ENCODE measurements around the gene ST7. TPM values are rescaled to one million over a fixed set of nuclear protein-coding genes. Genes with fewer than 3 reads are reported as not detected.

Gene ST7
- total RNA-seq, 2 experiments from 2014 or later, result 5.7 to 6.2 TPM

DNA sequence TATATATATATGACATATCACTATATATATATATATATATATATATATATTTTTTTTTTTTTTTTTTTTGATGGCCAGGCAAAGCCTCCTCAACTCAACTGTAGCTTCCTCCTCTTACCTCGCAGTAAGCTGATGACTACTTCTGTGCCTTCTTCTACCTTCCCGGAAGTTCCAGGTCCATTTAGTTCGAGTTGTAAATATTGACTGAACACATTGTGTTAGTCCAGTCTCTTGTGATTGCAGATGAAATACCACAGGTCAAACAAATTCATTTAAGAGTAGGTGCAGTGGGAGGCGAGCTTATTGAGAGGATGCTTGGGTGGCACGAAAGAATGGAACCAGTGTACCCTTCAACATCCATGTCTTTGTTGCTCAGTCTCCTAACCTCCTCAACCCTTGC, 144.6 kb downstream of the ST7 start:
- Mint-ChIP-seq H3K4me3 (no peak overlapping the region), H3K36me3 (no peaks in the 10 kb centered on the region), H3K27me3 (no peaks in the 10 kb centered on the region), H3K27ac (no peak overlapping the region), H3K9me3 (no peaks in the 10 kb centered on the region), H3K4me1 (ENCODE audit: low read depth) (peaks cover 4% of the 10 kb centered on the region)
- intact Hi-C loops (cut with micrococcal nuclease), result no loop called here
- no peak for DNase-seq
- ChIA-PET CTCF (interaction anchor here (1.0 kb wide), 2 partner anchors 88 to 113 kb away, joined by 3 read pairs; no protein-coding TSS in a partner anchor), POLR2A (no interaction called here)

DNA sequence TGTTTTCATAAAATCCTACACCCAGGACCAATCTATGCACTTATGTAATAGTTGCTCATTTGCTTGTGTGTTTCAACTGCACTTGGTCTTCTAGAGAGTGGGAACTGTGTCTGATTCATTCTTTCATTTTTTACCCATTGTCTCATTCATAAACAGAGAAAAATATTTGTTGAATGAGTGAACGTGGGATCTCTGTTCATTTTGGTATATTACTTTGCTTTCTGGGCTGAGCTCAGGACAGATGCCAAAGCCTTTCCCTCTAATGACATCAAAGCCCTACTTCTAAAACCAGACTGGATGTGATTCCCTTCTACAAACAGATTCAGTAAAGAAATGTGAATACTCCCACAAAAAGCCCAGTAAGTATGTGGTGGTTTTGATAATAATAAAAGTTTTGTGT, 145.2 kb downstream of the ST7 start:
- H3K4me3 Mint-ChIP-seq, result no peak overlapping the region
- H3K36me3 Mint-ChIP-seq, result no peaks in the 10 kb centered on the region
- H3K27ac Mint-ChIP-seq, result no peak overlapping the region
- no peak for DNase-seq
- intact Hi-C loops (cut with micrococcal nuclease), result no loop called here
- H3K4me1 Mint-ChIP-seq (ENCODE audit: low read depth), result peaks cover 4% of the 10 kb centered on the region
- ChIA-PET POLR2A (no interaction called here), CTCF (interaction anchor here (1.0 to 1.2 kb wide), 2 partner anchors 88 to 114 kb away, joined by 3 to 4 read pairs; no protein-coding TSS in a partner anchor)
- no peaks in the 10 kb centered on the region for H3K9me3 Mint-ChIP-seq
- no peaks in the 10 kb centered on the region for H3K27me3 Mint-ChIP-seq

GRCh38 chr7:117101026-117101425, 147.7 kb downstream of the ST7 start:
- Mint-ChIP-seq H3K36me3 (no peaks in the 10 kb centered on the region), H3K27me3 (no peaks in the 10 kb centered on the region), H3K27ac (no peak overlapping the region), H3K9me3 (no peaks in the 10 kb centered on the region), H3K4me3 (no peak overlapping the region), H3K4me1 (ENCODE audit: low read depth) (peaks cover 4% of the 10 kb centered on the region)
- DNase-seq, result no peak
- intact Hi-C loops (cut with micrococcal nuclease), result no loop called here
- POLR2A ChIA-PET, result no interaction called here
- CTCF ChIA-PET, result interaction anchor here (0.9 to 1.0 kb wide), 2 partner anchors 19 to 116 kb away, joined by 3 to 4 read pairs; no protein-coding TSS in a partner anchor

DNA sequence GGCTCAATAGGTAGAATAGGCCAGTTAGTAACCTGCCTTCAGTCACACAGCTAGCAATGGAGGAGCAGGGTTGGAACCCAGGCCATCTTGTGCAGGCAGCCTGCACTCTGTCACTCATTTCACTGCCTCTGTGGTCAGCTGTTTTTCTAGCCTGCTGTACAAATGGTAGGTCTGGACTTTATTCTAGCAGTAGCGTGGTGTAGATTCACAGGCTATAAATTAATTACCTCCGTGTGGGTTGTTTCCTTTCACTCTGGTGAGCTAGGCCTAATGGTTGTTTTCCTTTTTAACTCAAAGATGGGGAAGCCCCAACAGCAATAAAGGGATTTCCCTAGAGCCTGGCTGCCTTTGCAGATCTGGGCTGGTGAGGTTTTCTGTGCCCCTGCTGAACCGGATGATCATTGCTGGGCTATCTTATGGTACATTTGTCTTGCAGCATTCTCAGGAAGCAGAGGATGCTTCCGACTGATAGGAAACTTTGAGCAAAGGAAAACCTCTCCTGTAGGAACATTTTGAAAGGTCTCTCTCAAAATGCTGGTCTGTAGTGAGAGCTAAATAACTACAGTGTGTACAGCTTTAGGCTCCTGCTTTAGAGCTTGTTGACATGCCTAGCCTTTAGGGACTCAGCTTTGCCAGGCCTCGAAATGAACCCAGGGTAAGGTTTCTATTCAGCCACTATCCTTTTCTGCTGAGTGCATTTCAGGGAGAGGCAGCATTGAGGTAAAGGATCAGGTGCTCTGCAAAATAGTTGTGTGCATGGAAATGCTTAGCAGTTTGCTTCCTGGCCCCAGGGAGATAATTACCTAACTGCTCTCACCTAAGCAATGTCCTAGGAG, 157.4 kb downstream of the ST7 start:
- peaks cover 2% of the 10 kb centered on the region for H3K36me3 Mint-ChIP-seq
- peak; percentile 69 for DNase-seq
- no peak overlapping the region for H3K4me3 Mint-ChIP-seq
- H3K27me3 Mint-ChIP-seq, result no peaks in the 10 kb centered on the region
- intact Hi-C loops (cut with micrococcal nuclease), result loop anchor here (1.0 to 2.0 kb wide), 4 partner anchors 14 to 155 kb away; no protein-coding TSS in a partner anchor
- ChIA-PET POLR2A (interaction anchor here (0.9 to 1.4 kb wide), 2 partner anchors 104 to 156 kb away, joined by 3 read pairs; no protein-coding TSS in a partner anchor), CTCF (interaction anchor here (0.6 to 1.9 kb wide), 11 partner anchors 10 to 126 kb away, joined by 3 to 13 read pairs (median 5); no protein-coding TSS in a partner anchor)
- H3K9me3 Mint-ChIP-seq, result peaks cover 2% of the 10 kb centered on the region
- H3K4me1 Mint-ChIP-seq (ENCODE audit: low read depth), result peaks cover 29% of the 10 kb centered on the region
- peak overlapping the region; percentile 33 for H3K27ac Mint-ChIP-seq

DNA sequence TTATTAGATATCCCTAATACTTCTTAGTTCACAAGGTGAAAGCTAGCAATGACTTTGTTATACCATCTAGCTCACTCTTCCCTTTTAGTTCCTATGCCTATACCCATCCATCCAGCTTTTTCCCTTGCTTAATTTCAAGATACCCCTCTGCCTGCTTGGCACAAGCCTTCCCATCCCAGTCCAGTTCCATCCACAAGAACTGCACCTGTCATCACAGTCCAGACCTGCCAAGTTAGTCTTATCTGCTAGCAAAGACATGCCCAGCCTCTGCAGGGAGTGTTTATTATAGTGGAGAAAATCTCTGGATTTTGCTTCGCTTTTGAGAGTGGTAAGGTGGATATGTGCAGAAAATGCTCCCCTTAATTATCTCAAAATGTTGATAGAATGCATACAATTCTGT, 158.2 kb downstream of the ST7 start:
- Mint-ChIP-seq H3K36me3 (peaks cover 2% of the 10 kb centered on the region), H3K4me1 (ENCODE audit: low read depth) (peaks cover 29% of the 10 kb centered on the region), H3K4me3 (no peak overlapping the region), H3K9me3 (peaks cover 2% of the 10 kb centered on the region), H3K27ac (no peak overlapping the region), H3K27me3 (no peaks in the 10 kb centered on the region)
- ChIA-PET CTCF (interaction anchor here (1.5 to 1.9 kb wide), 7 partner anchors 9 to 127 kb away, joined by 4 to 13 read pairs (median 8); no protein-coding TSS in a partner anchor), POLR2A (interaction anchor here (0.9 to 1.4 kb wide), 2 partner anchors 105 to 157 kb away, joined by 3 read pairs; no protein-coding TSS in a partner anchor)
- intact Hi-C loops (cut with micrococcal nuclease), result loop anchor here (2.0 kb wide), 1 partner anchor 71 kb away; no protein-coding TSS in a partner anchor
- no peak for DNase-seq

GRCh38 chr7:117112640-117113039, 159.3 kb downstream of the ST7 start:
- POLR2A ChIA-PET, result no interaction called here
- no peaks in the 10 kb centered on the region for H3K27me3 Mint-ChIP-seq
- H3K4me1 Mint-ChIP-seq (ENCODE audit: low read depth), result peaks cover 29% of the 10 kb centered on the region
- DNase-seq, result no peak
- CTCF ChIA-PET, result no interaction called here
- H3K9me3 Mint-ChIP-seq, result peaks cover 2% of the 10 kb centered on the region
- H3K27ac Mint-ChIP-seq, result no peak overlapping the region
- intact Hi-C loops (cut with micrococcal nuclease), result no loop called here
- H3K4me3 Mint-ChIP-seq, result no peak overlapping the region
- H3K36me3 Mint-ChIP-seq, result peaks cover 2% of the 10 kb centered on the region

GRCh38 chr7:117113871-117114270, 160.6 kb downstream of the ST7 start:
- H3K27me3 Mint-ChIP-seq, result no peaks in the 10 kb centered on the region
- intact Hi-C loops (cut with micrococcal nuclease), result no loop called here
- peaks cover 19% of the 10 kb centered on the region for H3K4me1 Mint-ChIP-seq (ENCODE audit: low read depth)
- peaks cover 2% of the 10 kb centered on the region for H3K9me3 Mint-ChIP-seq
- no peak overlapping the region for H3K4me3 Mint-ChIP-seq
- no peak overlapping the region for H3K27ac Mint-ChIP-seq
- no peak for DNase-seq
- CTCF ChIA-PET, result interaction anchor here (3.2 to 14.9 kb wide), 2 partner anchors 12 to 129 kb away, joined by 21 to 373 read pairs; no protein-coding TSS in a partner anchor
- POLR2A ChIA-PET, result no interaction called here
- peaks cover 2% of the 10 kb centered on the region for H3K36me3 Mint-ChIP-seq

GRCh38 chr7:117114272-117114671, 161.0 kb downstream of the ST7 start:
- peaks cover 17% of the 10 kb centered on the region for H3K4me1 Mint-ChIP-seq (ENCODE audit: low read depth)
- CTCF ChIA-PET, result interaction anchor here (3.2 to 14.9 kb wide), 2 partner anchors 12 to 129 kb away, joined by 21 to 373 read pairs; no protein-coding TSS in a partner anchor
- no peaks in the 10 kb centered on the region for H3K36me3 Mint-ChIP-seq
- H3K27me3 Mint-ChIP-seq, result no peaks in the 10 kb centered on the region
- no peaks in the 10 kb centered on the region for H3K9me3 Mint-ChIP-seq
- POLR2A ChIA-PET, result no interaction called here
- H3K4me3 Mint-ChIP-seq, result no peak overlapping the region
- H3K27ac Mint-ChIP-seq, result no peak overlapping the region
- no peak for DNase-seq
- intact Hi-C loops (cut with micrococcal nuclease), result no loop called here

DNA sequence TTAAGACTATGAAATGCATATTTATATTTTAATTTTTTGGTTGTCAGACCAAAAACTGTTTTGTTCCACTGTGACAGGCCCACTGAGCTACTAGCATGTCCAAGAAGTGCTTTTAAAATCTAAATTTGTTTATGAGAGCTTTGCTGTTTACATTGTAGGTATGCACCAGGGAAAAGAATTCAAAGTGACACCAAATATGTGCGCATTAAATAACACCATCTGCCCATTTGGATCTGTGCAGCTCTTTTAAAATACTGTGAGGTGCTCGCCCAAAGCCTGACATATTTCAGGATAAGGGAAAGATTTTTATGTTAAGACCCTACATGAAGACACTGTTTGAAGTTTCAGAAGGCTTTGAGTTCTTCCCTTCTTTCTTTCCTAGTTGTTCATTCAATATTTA, 162.9 kb downstream of the ST7 start:
- intact Hi-C loops (cut with micrococcal nuclease), result no loop called here
- POLR2A ChIA-PET, result no interaction called here
- Mint-ChIP-seq H3K4me3 (no peak overlapping the region), H3K9me3 (no peaks in the 10 kb centered on the region), H3K27ac (no peak overlapping the region), H3K36me3 (no peaks in the 10 kb centered on the region), H3K27me3 (no peaks in the 10 kb centered on the region), H3K4me1 (ENCODE audit: low read depth) (peaks cover 5% of the 10 kb centered on the region)
- no peak for DNase-seq
- CTCF ChIA-PET, result interaction anchor here (3.2 to 14.9 kb wide), 2 partner anchors 10 to 131 kb away, joined by 21 to 373 read pairs; no protein-coding TSS in a partner anchor

DNA sequence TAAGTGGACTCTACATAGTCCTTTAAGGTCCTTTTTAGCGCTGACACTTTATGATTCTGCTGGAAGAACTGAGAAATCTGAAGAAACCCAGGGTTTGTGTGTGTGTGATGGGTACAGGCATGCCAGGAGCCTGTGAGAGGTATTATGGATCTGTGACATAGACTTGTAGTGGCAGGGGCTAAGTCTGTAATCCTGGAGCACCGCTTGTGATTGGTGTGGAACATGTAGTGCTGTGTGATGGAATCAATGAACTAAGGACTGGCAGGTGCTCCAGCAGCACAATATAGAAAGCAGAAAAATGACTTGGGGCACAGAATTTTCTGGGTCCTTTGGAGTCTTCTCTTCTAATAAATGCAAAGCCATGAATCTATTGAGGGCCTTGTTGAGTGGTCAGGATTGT, 163.9 kb downstream of the ST7 start:
- Mint-ChIP-seq H3K36me3 (no peaks in the 10 kb centered on the region), H3K27me3 (no peaks in the 10 kb centered on the region), H3K9me3 (no peaks in the 10 kb centered on the region), H3K4me3 (no peak overlapping the region), H3K4me1 (ENCODE audit: low read depth) (peaks cover 2% of the 10 kb centered on the region), H3K27ac (no peak overlapping the region)
- CTCF ChIA-PET, result interaction anchor here (14.9 kb wide), 1 partner anchor 132 kb away, joined by 373 read pairs; no protein-coding TSS in a partner anchor
- no peak for DNase-seq
- intact Hi-C loops (cut with micrococcal nuclease), result no loop called here
- POLR2A ChIA-PET, result no interaction called here

GRCh38 chr7:117118579-117119180, 165.4 kb downstream of the ST7 start:
- H3K36me3 Mint-ChIP-seq, result no peaks in the 10 kb centered on the region
- no peaks in the 10 kb centered on the region for H3K27me3 Mint-ChIP-seq
- ChIA-PET CTCF (interaction anchor here (0.7 to 14.9 kb wide), 9 partner anchors 9 to 262 kb away, joined by 3 to 373 read pairs (median 5); no protein-coding TSS in a partner anchor), POLR2A (interaction anchor here (1.2 kb wide), 1 partner anchor 134 kb away, joined by 3 read pairs; no protein-coding TSS in a partner anchor)
- H3K4me3 Mint-ChIP-seq, result no peak overlapping the region
- no peak overlapping the region for H3K27ac Mint-ChIP-seq
- intact Hi-C loops (cut with micrococcal nuclease), result loop anchor here (1.0 kb wide), 3 partner anchors 106 to 188 kb away; no protein-coding TSS in a partner anchor
- peaks cover 2% of the 10 kb centered on the region for H3K4me1 Mint-ChIP-seq (ENCODE audit: low read depth)
- H3K9me3 Mint-ChIP-seq, result no peaks in the 10 kb centered on the region
- no peak for DNase-seq
